ENCODE measurements around the gene SPEF1. TPM values are rescaled to one million over a fixed set of nuclear protein-coding genes. Genes with fewer than 3 reads are reported as not detected.

Gene SPEF1
- total RNA-seq, 1 donor from 2014 or later, result 0.22 TPM

GRCh38 chr20:3744806-3745685, 36.2 kb downstream of the SPEF1 start:
- H3K27me3 Mint-ChIP-seq (ENCODE audit: unreplicated experiment), result peaks cover 15% of the 10 kb centered on the region
- peaks cover 11% of the 10 kb centered on the region for H3K36me3 Mint-ChIP-seq (ENCODE audit: unreplicated experiment)
- no peaks in the 10 kb centered on the region for H3K4me1 Mint-ChIP-seq (ENCODE audit: low read depth, unreplicated experiment)
- no peak overlapping the region for H3K27ac Mint-ChIP-seq (ENCODE audit: unreplicated experiment)
- DNase-seq, result peak; percentile 79
- TF ChIP-seq, protein P1, sequence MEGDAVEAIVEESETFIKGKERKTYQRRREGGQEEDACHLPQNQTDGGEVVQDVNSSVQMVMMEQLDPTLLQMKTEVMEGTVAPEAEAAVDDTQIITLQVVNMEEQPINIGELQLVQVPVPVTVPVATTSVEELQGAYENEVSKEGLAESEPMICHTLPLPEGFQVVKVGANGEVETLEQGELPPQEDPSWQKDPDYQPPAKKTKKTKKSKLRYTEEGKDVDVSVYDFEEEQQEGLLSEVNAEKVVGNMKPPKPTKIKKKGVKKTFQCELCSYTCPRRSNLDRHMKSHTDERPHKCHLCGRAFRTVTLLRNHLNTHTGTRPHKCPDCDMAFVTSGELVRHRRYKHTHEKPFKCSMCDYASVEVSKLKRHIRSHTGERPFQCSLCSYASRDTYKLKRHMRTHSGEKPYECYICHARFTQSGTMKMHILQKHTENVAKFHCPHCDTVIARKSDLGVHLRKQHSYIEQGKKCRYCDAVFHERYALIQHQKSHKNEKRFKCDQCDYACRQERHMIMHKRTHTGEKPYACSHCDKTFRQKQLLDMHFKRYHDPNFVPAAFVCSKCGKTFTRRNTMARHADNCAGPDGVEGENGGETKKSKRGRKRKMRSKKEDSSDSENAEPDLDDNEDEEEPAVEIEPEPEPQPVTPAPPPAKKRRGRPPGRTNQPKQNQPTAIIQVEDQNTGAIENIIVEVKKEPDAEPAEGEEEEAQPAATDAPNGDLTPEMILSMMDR (IDR thresholded peaks at IDR 0.05; ENCODE audit: partially characterized antibody, unreplicated experiment), result no peak
- H3K4me3 Mint-ChIP-seq (ENCODE audit: unreplicated experiment), result peak overlapping the region; percentile 76
- peaks cover 8% of the 10 kb centered on the region for H3K9me3 Mint-ChIP-seq (ENCODE audit: unreplicated experiment)

DNA sequence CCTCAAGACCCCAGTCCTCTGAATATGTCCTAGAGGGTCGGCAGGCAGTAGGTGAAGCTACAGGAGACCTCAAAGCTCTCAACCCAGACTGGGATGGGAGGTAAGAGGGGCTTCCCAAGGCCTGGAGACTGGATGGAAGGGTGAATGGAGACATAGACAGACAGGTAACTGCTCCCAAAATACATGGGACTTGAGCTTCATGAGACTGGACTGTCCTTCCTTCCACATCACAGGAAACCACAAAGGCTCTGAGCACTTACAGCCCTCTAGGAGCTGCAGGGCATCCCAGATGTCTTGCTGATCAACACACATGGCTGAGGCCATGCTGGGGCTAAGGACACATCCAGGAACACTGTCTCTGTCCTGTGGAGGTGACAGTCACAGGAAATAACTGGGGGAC, 37.2 kb downstream of the SPEF1 start:
- Mint-ChIP-seq H3K4me1 (ENCODE audit: low read depth, unreplicated experiment) (no peaks in the 10 kb centered on the region), H3K27me3 (ENCODE audit: unreplicated experiment) (peaks cover 15% of the 10 kb centered on the region), H3K27ac (ENCODE audit: unreplicated experiment) (no peak overlapping the region), H3K36me3 (ENCODE audit: unreplicated experiment) (peaks cover 11% of the 10 kb centered on the region), H3K9me3 (ENCODE audit: unreplicated experiment) (peaks cover 8% of the 10 kb centered on the region), H3K4me3 (ENCODE audit: unreplicated experiment) (no peak overlapping the region)
- TF ChIP-seq, protein P1 (IDR thresholded peaks at IDR 0.05; ENCODE audit: partially characterized antibody, unreplicated experiment), result no peak
- DNase-seq, result no peak

GRCh38 chr20:3743251-3743650, 38.0 kb downstream of the SPEF1 start:
- TF ChIP-seq, protein P1 (IDR thresholded peaks at IDR 0.05; ENCODE audit: partially characterized antibody, unreplicated experiment), result no peak
- Mint-ChIP-seq H3K4me3 (ENCODE audit: unreplicated experiment) (no peak overlapping the region), H3K27ac (ENCODE audit: unreplicated experiment) (no peak overlapping the region), H3K4me1 (ENCODE audit: low read depth, unreplicated experiment) (no peaks in the 10 kb centered on the region), H3K36me3 (ENCODE audit: unreplicated experiment) (peaks cover 11% of the 10 kb centered on the region), H3K9me3 (ENCODE audit: unreplicated experiment) (peaks cover 5% of the 10 kb centered on the region), H3K27me3 (ENCODE audit: unreplicated experiment) (peaks cover 15% of the 10 kb centered on the region)
- no peak for DNase-seq

GRCh38 chr20:3741836-3742458, 39.3 kb downstream of the SPEF1 start:
- Mint-ChIP-seq H3K4me3 (ENCODE audit: unreplicated experiment) (no peak overlapping the region), H3K36me3 (ENCODE audit: unreplicated experiment) (peaks cover 11% of the 10 kb centered on the region)

More at GRCh38 chr20:3741836-3742458, 39.3 kb downstream of the SPEF1 start:
- H3K9me3 Mint-ChIP-seq (ENCODE audit: unreplicated experiment), result peaks cover 2% of the 10 kb centered on the region
- no peak overlapping the region for H3K27ac Mint-ChIP-seq (ENCODE audit: unreplicated experiment)
- TF ChIP-seq, protein P1 (IDR thresholded peaks at IDR 0.05; ENCODE audit: partially characterized antibody, unreplicated experiment), result no peak
- no peaks in the 10 kb centered on the region for H3K4me1 Mint-ChIP-seq (ENCODE audit: low read depth, unreplicated experiment)
- peaks cover 13% of the 10 kb centered on the region for H3K27me3 Mint-ChIP-seq (ENCODE audit: unreplicated experiment)
- DNase-seq, result no peak
